ENCODE results near the gene OR2Y1. TPM values are rescaled to one million over a fixed set of nuclear protein-coding genes. Genes with fewer than 3 reads are reported as not detected.

OR2Y1 gene
- total and polyA plus RNA-seq, 2 of the 13 experiments (the other 11 are each of a cell fraction or from before 2014, with no cell fraction given) = not detected

- Histone ChIP-seq H3K4me3 (replicated peaks in 1 of 3; ENCODE audit: insufficient read depth in 1 of 3, low read depth in 2 of 3, low read length in 3 of 3) (no peak overlapping the region), H3K4me1 (ENCODE audit: insufficient read depth, low read length) (no peaks in the 10 kb centered on the region), H3K4me2 (ENCODE audit: low read depth, low read length) (no peak overlapping the region), H3K79me2 (ENCODE audit: insufficient read depth, low read length) (no peaks in the 10 kb centered on the region), H2AFZ (ENCODE audit: low read length) (no peak overlapping the region), H3K36me3 (replicated peaks in 1 of 2; ENCODE audit: control insufficient read depth in 1 of 2, insufficient read depth in 2 of 2, low read length in 2 of 2) (no peaks in the 10 kb centered on the region), H4K20me1 (ENCODE audit: insufficient read depth, low read length) (no peaks in the 10 kb centered on the region), H3K27ac (ENCODE audit: extremely low read length, insufficient read depth, low read length) (no peak overlapping the region), H3K27me3 (ENCODE audit: control insufficient read depth in 1 of 2, insufficient read depth in 2 of 2, low read length in 2 of 2) (peaks cover 0 to under 1% of the 10 kb centered on the region in 2 experiments; a peak in 1 of 5 replicates), H3K9ac (ENCODE audit: insufficient read depth, low read depth, low read length) (no peak overlapping the region), H3K9me3 (ENCODE audit: low read length) (no peaks in the 10 kb centered on the region)
- no TSS peak for BruUV-seq (replicated peaks)
- TF ChIP-seq ZNF468 (CRISPR knock-in tag; IDR thresholded peaks at IDR 0.05) (no peak), ZBTB38 (CRISPR knock-in tag; IDR thresholded peaks at IDR 0.05) (no peak), FOXO1 (CRISPR knock-in tag; IDR thresholded peaks at IDR 0.05) (no peak), ZNF879 (CRISPR knock-in tag; IDR thresholded peaks at IDR 0.05) (no peak), ZNF34 (CRISPR knock-in tag; IDR thresholded peaks at IDR 0.05; ENCODE audit: borderline replicate concordance) (no peak), CHD2 (IDR thresholded peaks at IDR 0.05; ENCODE audit: low read depth, low read length) (no peak), RXRA (CRISPR knock-in tag; IDR thresholded peaks at IDR 0.05) (no peak), SNAPC4 (CRISPR knock-in tag; IDR thresholded peaks at IDR 0.05) (no peak), PRDM15 (CRISPR knock-in tag; IDR thresholded peaks at IDR 0.05) (no peak)
- ATAC-seq = no peak
- ChIA-PET CTCF (ENCODE audit: low intra/inter-chr PET ratio, low total read pairs) (no interaction called here), POLR2A (no interaction called here)
- WGBS (ENCODE audit: low lambda C conversion rate) = 5% methylated on average over 2 of the region's 2 CpGs
- no peak for DNase-seq (ENCODE audit: low spot score)
- FAIRE-seq = no peak
- intact Hi-C loops (cut with micrococcal nuclease; ENCODE audit: unreplicated experiment) (no loop called here), in situ Hi-C loops (cut with HindIII; ENCODE audit: extremely low pct_ligation_motif_present, low pct_unique_long_range_greater_than_20kb) (no loop called here)
Measured at GRCh38 chr5:180719781-180720180, 20.1 kb downstream of the OR2Y1 start.
